Fibroblast of lung (primary cell): Measurements from ENCODE around the gene SLC5A6.

Experiments used
- EZH2 ChIP-seq: IDR thresholded peaks from 2 replicates; pipeline ENCODE4 v1.5.1; 2012; ENCODE audit warnings: low read length, control low read depth, mild to moderate bottlenecking; ENCODE audit errors: missing control alignments
- TF ChIP-seq, protein P1 (sequence below), 2 donors: IDR thresholded peaks in 1 of 2; conservative IDR thresholded peaks in 1 of 2; 1 replicate in 1 of 2; 2 replicates in 1 of 2; pipeline ENCODE4 v1.5.1; 2011 to 2012; ENCODE audit warnings: low read length in 2 of 2, control low read depth in 1 of 2, inconsistent platforms in 1 of 2, low read depth in 1 of 2, mild to moderate bottlenecking in 1 of 2

DNA sequence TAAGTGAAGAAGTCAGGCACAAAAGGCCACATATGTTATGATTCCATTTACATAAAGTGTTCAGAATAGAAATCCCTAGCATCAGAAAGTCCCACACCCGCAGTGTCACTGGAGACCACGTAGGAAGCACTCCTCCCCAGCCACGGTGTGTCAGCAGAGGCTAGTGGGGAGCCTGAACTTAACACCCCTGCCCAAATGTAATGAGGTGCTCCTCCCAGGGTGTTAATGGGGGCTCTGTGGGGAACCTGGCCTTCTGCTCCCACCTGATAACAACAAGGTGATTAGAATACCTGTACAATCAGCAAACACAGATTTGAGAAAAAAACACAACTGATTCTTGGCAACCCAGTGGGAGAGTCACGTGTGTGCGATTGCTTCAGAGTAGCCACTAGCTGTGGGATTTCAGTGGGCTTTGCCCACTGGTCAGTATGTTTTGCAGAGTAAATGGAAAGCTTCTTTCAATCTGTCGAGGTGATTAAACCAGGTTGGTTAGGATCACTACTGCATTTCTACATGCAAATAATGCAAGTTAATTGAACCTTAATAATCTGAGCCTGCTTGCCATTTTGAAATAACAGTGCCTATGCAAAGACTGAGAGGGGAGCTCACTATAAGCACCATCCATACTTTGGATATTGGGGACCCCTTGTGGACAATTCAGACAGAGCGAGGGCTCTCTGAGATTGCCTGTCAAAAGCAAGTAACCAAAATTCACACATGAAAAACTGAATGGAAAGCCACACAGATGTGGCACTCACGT lies 20.8 kb downstream of the SLC5A6 start:
- TF ChIP-seq, protein P1, sequence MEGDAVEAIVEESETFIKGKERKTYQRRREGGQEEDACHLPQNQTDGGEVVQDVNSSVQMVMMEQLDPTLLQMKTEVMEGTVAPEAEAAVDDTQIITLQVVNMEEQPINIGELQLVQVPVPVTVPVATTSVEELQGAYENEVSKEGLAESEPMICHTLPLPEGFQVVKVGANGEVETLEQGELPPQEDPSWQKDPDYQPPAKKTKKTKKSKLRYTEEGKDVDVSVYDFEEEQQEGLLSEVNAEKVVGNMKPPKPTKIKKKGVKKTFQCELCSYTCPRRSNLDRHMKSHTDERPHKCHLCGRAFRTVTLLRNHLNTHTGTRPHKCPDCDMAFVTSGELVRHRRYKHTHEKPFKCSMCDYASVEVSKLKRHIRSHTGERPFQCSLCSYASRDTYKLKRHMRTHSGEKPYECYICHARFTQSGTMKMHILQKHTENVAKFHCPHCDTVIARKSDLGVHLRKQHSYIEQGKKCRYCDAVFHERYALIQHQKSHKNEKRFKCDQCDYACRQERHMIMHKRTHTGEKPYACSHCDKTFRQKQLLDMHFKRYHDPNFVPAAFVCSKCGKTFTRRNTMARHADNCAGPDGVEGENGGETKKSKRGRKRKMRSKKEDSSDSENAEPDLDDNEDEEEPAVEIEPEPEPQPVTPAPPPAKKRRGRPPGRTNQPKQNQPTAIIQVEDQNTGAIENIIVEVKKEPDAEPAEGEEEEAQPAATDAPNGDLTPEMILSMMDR (conservative IDR thresholded peaks at IDR 0.05 in 1 of 2, IDR thresholded peaks at IDR 0.05 in 1 of 2; ENCODE audit: low read depth in 1 of 2, low read length in 2 of 2): peak; percentile 78 to 87
- no peak for TF ChIP-seq EZH2
